ENCODE results near the gene CIT.

DNA sequence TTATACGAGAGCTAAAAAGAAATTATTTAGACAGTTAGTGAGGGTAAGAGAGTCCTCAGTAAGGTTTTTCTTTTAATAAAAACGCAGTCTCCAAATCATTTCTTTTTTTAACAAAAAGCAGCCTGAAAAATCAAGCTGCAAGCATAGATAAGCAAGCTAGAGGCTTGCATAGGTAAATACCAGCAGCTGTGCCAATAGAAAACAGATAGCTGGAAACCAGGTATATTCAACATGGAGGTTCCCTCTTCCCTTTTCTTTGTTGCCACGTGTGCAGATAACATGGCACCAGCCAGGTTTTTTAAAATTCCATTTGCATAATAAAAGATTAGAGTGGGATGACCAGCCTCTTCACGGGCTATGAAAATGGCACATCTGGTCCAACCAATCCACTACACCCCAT lies 215.2 kb downstream of the CIT start:
- TF ChIP-seq CTCF (IDR thresholded peaks at IDR 0.05) = no peak
- no peak for TF ChIP-seq SIN3A (IDR thresholded peaks at IDR 0.05; ENCODE audit: borderline replicate concordance, insufficient read depth, low read depth, low read length)
